ENCODE measurements around the gene LRRC7. TPM values are rescaled to one million over a fixed set of nuclear protein-coding genes. Genes with fewer than 3 reads are reported as not detected.

Gene LRRC7
- total and polyA plus RNA-seq, 2 experiments from 2014 or later = 1.2 TPM; not detected in 1

- Histone ChIP-seq H3K27ac (ENCODE audit: low read depth) (no peak overlapping the region), H4K20me1 (replicated peaks; ENCODE audit: insufficient read depth) (no peaks in the 10 kb centered on the region), H3F3A (replicated peaks; ENCODE audit: low read depth) (no peaks in the 10 kb centered on the region), H3K36me3 (ENCODE audit: insufficient read depth) (no peaks in the 10 kb centered on the region), H3K4me3 (no peak overlapping the region), H2AFZ (no peak overlapping the region), H3K79me2 (replicated peaks; ENCODE audit: insufficient read depth) (no peaks in the 10 kb centered on the region), H3K4me1 (ENCODE audit: insufficient read depth) (no peaks in the 10 kb centered on the region), H3K9me2 (ENCODE audit: insufficient read depth) (peaks cover 14% of the 10 kb centered on the region), H3K27me3 (ENCODE audit: insufficient read depth) (no peaks in the 10 kb centered on the region), H3K4me2 (no peak overlapping the region)
- 0 out of 3 replicates have a peak, but pooled peaks cover 4% of the 10 kb centered on the region for H3K36me3 Mint-ChIP-seq (ENCODE audit: low read depth)
- no peaks in the 10 kb centered on the region; the same call in 2 of the 3 replicates for H3K4me1 Mint-ChIP-seq
- TF ChIP-seq STAT1 (IDR thresholded peaks at IDR 0.05; ENCODE audit: unreplicated experiment) = no peak
- TF ChIP-seq ZNF331 (CRISPR knock-in tag; IDR thresholded peaks at IDR 0.05; ENCODE audit: low read depth) = no peak
- no peak for TF ChIP-seq CTCF (conservative IDR thresholded peaks at IDR 0.05; ENCODE audit: low read depth in 2 of 2)
- TF ChIP-seq EZH2 (IDR thresholded peaks at IDR 0.05; ENCODE audit: low read depth, unreplicated experiment) = no peak
- no peak for TF ChIP-seq CREB1 (CRISPR knock-in tag; IDR thresholded peaks at IDR 0.05; ENCODE audit: low read depth)
- TF ChIP-seq, protein P1, sequence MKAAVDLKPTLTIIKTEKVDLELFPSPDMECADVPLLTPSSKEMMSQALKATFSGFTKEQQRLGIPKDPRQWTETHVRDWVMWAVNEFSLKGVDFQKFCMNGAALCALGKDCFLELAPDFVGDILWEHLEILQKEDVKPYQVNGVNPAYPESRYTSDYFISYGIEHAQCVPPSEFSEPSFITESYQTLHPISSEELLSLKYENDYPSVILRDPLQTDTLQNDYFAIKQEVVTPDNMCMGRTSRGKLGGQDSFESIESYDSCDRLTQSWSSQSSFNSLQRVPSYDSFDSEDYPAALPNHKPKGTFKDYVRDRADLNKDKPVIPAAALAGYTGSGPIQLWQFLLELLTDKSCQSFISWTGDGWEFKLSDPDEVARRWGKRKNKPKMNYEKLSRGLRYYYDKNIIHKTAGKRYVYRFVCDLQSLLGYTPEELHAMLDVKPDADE (IDR thresholded peaks at IDR 0.05) = no peak
- TF ChIP-seq NANOG (IDR thresholded peaks at IDR 0.05; ENCODE audit: borderline replicate concordance) = no peak
- TF ChIP-seq, protein P2, sequence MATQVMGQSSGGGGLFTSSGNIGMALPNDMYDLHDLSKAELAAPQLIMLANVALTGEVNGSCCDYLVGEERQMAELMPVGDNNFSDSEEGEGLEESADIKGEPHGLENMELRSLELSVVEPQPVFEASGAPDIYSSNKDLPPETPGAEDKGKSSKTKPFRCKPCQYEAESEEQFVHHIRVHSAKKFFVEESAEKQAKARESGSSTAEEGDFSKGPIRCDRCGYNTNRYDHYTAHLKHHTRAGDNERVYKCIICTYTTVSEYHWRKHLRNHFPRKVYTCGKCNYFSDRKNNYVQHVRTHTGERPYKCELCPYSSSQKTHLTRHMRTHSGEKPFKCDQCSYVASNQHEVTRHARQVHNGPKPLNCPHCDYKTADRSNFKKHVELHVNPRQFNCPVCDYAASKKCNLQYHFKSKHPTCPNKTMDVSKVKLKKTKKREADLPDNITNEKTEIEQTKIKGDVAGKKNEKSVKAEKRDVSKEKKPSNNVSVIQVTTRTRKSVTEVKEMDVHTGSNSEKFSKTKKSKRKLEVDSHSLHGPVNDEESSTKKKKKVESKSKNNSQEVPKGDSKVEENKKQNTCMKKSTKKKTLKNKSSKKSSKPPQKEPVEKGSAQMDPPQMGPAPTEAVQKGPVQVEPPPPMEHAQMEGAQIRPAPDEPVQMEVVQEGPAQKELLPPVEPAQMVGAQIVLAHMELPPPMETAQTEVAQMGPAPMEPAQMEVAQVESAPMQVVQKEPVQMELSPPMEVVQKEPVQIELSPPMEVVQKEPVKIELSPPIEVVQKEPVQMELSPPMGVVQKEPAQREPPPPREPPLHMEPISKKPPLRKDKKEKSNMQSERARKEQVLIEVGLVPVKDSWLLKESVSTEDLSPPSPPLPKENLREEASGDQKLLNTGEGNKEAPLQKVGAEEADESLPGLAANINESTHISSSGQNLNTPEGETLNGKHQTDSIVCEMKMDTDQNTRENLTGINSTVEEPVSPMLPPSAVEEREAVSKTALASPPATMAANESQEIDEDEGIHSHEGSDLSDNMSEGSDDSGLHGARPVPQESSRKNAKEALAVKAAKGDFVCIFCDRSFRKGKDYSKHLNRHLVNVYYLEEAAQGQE (IDR thresholded peaks at IDR 0.05; ENCODE audit: unreplicated experiment) = no peak
- TF ChIP-seq, protein P3, sequence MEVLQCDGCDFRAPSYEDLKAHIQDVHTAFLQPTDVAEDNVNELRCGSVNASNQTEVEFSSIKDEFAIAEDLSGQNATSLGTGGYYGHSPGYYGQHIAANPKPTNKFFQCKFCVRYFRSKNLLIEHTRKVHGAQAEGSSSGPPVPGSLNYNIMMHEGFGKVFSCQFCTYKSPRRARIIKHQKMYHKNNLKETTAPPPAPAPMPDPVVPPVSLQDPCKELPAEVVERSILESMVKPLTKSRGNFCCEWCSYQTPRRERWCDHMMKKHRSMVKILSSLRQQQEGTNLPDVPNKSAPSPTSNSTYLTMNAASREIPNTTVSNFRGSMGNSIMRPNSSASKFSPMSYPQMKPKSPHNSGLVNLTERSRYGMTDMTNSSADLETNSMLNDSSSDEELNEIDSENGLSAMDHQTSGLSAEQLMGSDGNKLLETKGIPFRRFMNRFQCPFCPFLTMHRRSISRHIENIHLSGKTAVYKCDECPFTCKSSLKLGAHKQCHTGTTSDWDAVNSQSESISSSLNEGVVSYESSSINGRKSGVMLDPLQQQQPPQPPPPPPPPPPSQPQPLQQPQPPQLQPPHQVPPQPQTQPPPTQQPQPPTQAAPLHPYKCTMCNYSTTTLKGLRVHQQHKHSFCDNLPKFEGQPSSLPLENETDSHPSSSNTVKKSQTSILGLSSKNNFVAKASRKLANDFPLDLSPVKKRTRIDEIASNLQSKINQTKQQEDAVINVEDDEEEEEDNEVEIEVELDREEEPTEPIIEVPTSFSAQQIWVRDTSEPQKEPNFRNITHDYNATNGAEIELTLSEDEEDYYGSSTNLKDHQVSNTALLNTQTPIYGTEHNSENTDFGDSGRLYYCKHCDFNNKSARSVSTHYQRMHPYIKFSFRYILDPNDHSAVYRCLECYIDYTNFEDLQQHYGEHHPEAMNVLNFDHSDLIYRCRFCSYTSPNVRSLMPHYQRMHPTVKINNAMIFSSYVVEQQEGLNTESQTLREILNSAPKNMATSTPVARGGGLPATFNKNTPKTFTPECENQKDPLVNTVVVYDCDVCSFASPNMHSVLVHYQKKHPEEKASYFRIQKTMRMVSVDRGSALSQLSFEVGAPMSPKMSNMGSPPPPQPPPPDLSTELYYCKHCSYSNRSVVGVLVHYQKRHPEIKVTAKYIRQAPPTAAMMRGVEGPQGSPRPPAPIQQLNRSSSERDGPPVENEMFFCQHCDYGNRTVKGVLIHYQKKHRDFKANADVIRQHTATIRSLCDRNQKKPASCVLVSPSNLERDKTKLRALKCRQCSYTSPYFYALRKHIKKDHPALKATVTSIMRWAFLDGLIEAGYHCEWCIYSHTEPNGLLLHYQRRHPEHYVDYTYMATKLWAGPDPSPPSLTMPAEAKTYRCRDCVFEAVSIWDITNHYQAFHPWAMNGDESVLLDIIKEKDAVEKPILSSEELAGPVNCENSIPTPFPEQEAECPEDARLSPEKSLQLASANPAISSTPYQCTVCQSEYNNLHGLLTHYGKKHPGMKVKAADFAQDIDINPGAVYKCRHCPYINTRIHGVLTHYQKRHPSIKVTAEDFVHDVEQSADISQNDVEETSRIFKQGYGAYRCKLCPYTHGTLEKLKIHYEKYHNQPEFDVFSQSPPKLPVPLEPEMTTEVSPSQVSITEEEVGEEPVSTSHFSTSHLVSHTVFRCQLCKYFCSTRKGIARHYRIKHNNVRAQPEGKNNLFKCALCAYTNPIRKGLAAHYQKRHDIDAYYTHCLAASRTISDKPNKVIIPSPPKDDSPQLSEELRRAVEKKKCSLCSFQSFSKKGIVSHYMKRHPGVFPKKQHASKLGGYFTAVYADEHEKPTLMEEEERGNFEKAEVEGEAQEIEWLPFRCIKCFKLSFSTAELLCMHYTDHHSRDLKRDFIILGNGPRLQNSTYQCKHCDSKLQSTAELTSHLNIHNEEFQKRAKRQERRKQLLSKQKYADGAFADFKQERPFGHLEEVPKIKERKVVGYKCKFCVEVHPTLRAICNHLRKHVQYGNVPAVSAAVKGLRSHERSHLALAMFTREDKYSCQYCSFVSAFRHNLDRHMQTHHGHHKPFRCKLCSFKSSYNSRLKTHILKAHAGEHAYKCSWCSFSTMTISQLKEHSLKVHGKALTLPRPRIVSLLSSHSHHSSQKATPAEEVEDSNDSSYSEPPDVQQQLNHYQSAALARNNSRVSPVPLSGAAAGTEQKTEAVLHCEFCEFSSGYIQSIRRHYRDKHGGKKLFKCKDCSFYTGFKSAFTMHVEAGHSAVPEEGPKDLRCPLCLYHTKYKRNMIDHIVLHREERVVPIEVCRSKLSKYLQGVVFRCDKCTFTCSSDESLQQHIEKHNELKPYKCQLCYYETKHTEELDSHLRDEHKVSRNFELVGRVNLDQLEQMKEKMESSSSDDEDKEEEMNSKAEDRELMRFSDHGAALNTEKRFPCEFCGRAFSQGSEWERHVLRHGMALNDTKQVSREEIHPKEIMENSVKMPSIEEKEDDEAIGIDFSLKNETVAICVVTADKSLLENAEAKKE (CRISPR knock-in tag; IDR thresholded peaks at IDR 0.05) = no peak
- no peak for TF ChIP-seq JUNB (IDR thresholded peaks at IDR 0.05; ENCODE audit: unreplicated experiment)
- TF ChIP-seq POLR2AphosphoS5 (IDR thresholded peaks at IDR 0.05; ENCODE audit: low read depth) = no peak
- no peak for TF ChIP-seq ZNF114 (CRISPR knock-in tag; IDR thresholded peaks at IDR 0.05)
- TF ChIP-seq EZH2phosphoT487 (IDR thresholded peaks at IDR 0.05; ENCODE audit: unreplicated experiment) = no peak
- no peaks in the 10 kb centered on the region for H3K27me3 Mint-ChIP-seq (ENCODE audit: insufficient read depth, low read depth, poor library complexity)
- no peak for ATAC-seq
- DNase-seq (ENCODE audit: low spot score) = no peak
- no peak overlapping the region; the same call in 1 of the 2 replicates for H3K27ac Mint-ChIP-seq
- H3K4me3 Mint-ChIP-seq = no peak overlapping the region
- H3K9me3 Mint-ChIP-seq = no peaks in the 10 kb centered on the region; the same call in 2 of the 3 replicates
These were observed 129.6 kb downstream of the LRRC7 start for GRCh38 chr1:69697340-69697739.
